ENCODE data around the gene TIAM2.
"Not testable (repeated sequence)": the region's sequence is repeated elsewhere in the genome, so short reads cannot be mapped to it uniquely, and the experiment has no call there.

DNA sequence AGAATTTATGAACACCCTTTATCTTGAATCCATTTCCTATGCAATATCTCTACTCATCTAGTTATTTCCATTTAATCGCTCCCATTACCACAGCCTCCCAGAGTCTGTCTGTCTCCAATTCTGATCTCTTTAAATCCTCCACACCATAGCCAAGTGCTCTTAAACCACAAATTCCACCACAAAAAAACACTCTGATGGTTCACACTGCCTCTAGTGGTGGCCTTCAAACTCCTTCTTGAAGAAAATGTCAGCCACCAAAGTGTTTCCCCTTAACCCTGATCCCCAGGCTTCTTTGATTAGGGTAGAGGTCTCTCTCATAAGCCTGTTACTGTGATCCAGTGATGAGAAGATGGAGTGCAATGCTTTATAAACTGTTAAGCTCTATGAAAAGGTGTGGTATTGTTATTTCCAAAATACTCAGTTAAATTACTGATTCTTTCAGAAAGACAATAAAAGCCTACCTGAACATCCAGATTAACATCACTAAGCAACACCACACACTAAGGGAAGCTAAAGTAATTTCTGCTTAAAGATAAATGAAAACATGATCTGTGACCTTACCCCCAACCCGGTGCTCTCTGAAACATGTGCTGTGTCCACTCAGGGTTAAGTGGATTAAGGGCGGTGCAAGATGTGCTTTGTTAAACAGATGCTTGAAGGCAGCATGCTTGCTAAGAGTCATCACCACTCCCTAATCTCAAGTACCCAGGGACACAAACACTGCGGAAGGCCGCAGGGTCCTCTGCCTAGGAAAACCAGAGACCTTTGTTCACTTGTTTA, 273.2 kb downstream of the TIAM2 start:
- not testable (repeated sequence) for TF ChIP-seq POLR2AphosphoS5 (IDR thresholded peaks at IDR 0.05; ENCODE audit: low read depth, low read length); POLR2A (IDR thresholded peaks at IDR 0.05; ENCODE audit: low read depth, low read length); TAF1 (IDR thresholded peaks at IDR 0.05; ENCODE audit: borderline replicate concordance, low read depth, low read length)

Measured in GM12892 (cell line).